ENCODE measurements around the gene RB1. TPM values are rescaled to one million over a fixed set of nuclear protein-coding genes. Genes with fewer than 3 reads are reported as not detected.

The RB1 gene
- polyA plus RNA-seq, 3 donors: 18.4 to 38.8 (median 29.9) TPM

GRCh38 chr13:48501705-48502104, 198.2 kb downstream of the RB1 start:
- Histone ChIP-seq H3K79me2 (ENCODE audit: insufficient read depth, low read length) (peaks cover 10% of the 10 kb centered on the region), H3K9me3 (replicated peaks in 1 of 2; ENCODE audit: control insufficient read depth in 1 of 2, insufficient read depth in 1 of 2, low read length in 2 of 2) (no peaks in the 10 kb centered on the region), H3K4me2 (replicated peaks; ENCODE audit: extremely low read depth, low read length, poor library complexity, severe bottlenecking) (no peak overlapping the region), H3K27me3 (ENCODE audit: control insufficient read depth in 2 of 2, insufficient read depth in 2 of 2, low read length in 2 of 2) (no peaks in the 10 kb centered on the region), H2AFZ (ENCODE audit: insufficient read depth, low read depth, low read length, poor library complexity, severe bottlenecking) (no peak overlapping the region), H3K9ac (ENCODE audit: insufficient read depth, low read length, poor library complexity, severe bottlenecking) (no peak overlapping the region), H3K4me3 (replicated peaks in 1 of 3; ENCODE audit: low read depth in 2 of 3, low read length in 3 of 3) (no peak overlapping the region), H3K4me1 (ENCODE audit: control insufficient read depth in 1 of 2, insufficient read depth in 2 of 2, low read length in 2 of 2) (peaks cover 66 to 80% of the 10 kb centered on the region in 2 donors), H4K20me1 (ENCODE audit: insufficient read depth, low read length) (no peaks in the 10 kb centered on the region), H3K27ac (ENCODE audit: low read depth in 1 of 2, low read length in 2 of 2) (peak overlapping the region; percentile 77 to 87), H3K36me3 (replicated peaks in 1 of 2; ENCODE audit: control insufficient read depth in 1 of 2, insufficient read depth in 2 of 2, low read length in 2 of 2) (peaks cover 12 to 52% of the 10 kb centered on the region in 2 donors)
- no peak for TF ChIP-seq CTCF (IDR thresholded peaks at IDR 0.05)
- H3K4me1 Mint-ChIP-seq: peaks cover 81% of the 10 kb centered on the region
- peak; percentile 25 to 63 (median 41) for DNase-seq
- no CpG with 5 or more reads among the region's 2 CpGs for WGBS (ENCODE audit: insufficient coverage)
- H3K27me3 Mint-ChIP-seq (ENCODE audit: low read depth in 3 of 3): peaks cover 0 to 3% (median 0%) of the 10 kb centered on the region in 3 donors
- H3K4me3 Mint-ChIP-seq: no peak overlapping the region
- peaks cover 56 to 82% of the 10 kb centered on the region in 2 donors for H3K36me3 Mint-ChIP-seq
- intact Hi-C loops (cut with micrococcal nuclease): loop anchor here (5.0 to 10.0 kb wide), 4 partner anchors 57 to 481 kb away; no protein-coding TSS in a partner anchor
- H3K27ac Mint-ChIP-seq: peak overlapping the region; percentile 91 to 98 (median 97)
- peaks cover 0 to 3% (median 0%) of the 10 kb centered on the region in 7 donors for H3K9me3 Mint-ChIP-seq

GRCh38 chr13:48502601-48503319, 199.2 kb downstream of the RB1 start:
- Histone ChIP-seq H4K20me1 (ENCODE audit: insufficient read depth, low read length) (no peaks in the 10 kb centered on the region), H3K27ac (ENCODE audit: low read depth in 1 of 2, low read length in 2 of 2) (peak overlapping the region in 1 of 2 donors; percentile 87), H3K4me1 (ENCODE audit: control insufficient read depth in 1 of 2, insufficient read depth in 2 of 2, low read length in 2 of 2) (peaks cover 76 to 90% of the 10 kb centered on the region in 2 donors), H3K79me2 (ENCODE audit: insufficient read depth, low read length) (peaks cover 10% of the 10 kb centered on the region), H3K4me3 (replicated peaks in 1 of 3; ENCODE audit: low read depth in 2 of 3, low read length in 3 of 3) (no peak overlapping the region), H3K9me3 (replicated peaks in 1 of 2; ENCODE audit: control insufficient read depth in 1 of 2, insufficient read depth in 1 of 2, low read length in 2 of 2) (no peaks in the 10 kb centered on the region), H3K9ac (ENCODE audit: insufficient read depth, low read length, poor library complexity, severe bottlenecking) (no peak overlapping the region), H3K4me2 (replicated peaks; ENCODE audit: extremely low read depth, low read length, poor library complexity, severe bottlenecking) (no peak overlapping the region), H3K36me3 (replicated peaks in 1 of 2; ENCODE audit: control insufficient read depth in 1 of 2, insufficient read depth in 2 of 2, low read length in 2 of 2) (peaks cover 8 to 51% of the 10 kb centered on the region in 2 donors), H3K27me3 (ENCODE audit: control insufficient read depth in 2 of 2, insufficient read depth in 2 of 2, low read length in 2 of 2) (no peaks in the 10 kb centered on the region), H2AFZ (ENCODE audit: insufficient read depth, low read depth, low read length, poor library complexity, severe bottlenecking) (no peak overlapping the region)
- Mint-ChIP-seq H3K4me3 (no peak overlapping the region), H3K36me3 (peaks cover 57 to 83% of the 10 kb centered on the region in 2 donors), H3K9me3 (peaks cover 0 to 3% (median 0%) of the 10 kb centered on the region in 7 donors), H3K4me1 (peaks cover 86% of the 10 kb centered on the region), H3K27ac (peak overlapping the region in 6 of 7 donors; percentile 11 to 88 (median 56)), H3K27me3 (ENCODE audit: low read depth in 3 of 3) (peaks cover 0 to 4% (median 0%) of the 10 kb centered on the region in 3 donors)
- TF ChIP-seq CTCF (IDR thresholded peaks at IDR 0.05): no peak
- 93% methylated on average over 3 of the region's 19 CpGs for WGBS (ENCODE audit: insufficient coverage)
- intact Hi-C loops (cut with micrococcal nuclease): loop anchor here (5.0 to 10.0 kb wide), 4 partner anchors 58 to 480 kb away; no protein-coding TSS in a partner anchor
- no peak for DNase-seq
